Testis (tissue), 2 donors: ENCODE results near the gene PRODH.
"Not testable (repeated sequence)": the region's sequence is repeated elsewhere in the genome, so short reads cannot be mapped to it uniquely, and the experiment has no call there.

Experiments
- POLR2A ChIP-seq: fragments of 450-650 bp; IDR thresholded peaks from one replicate; pipeline ENCODE4 v1.6.1; 2017; ENCODE audit warnings: antibody characterized with exemption, mild to moderate bottlenecking, moderate library complexity
- TF ChIP-seq, protein P1 (sequence below), 3 experiments: fragments of 450-650 bp in 2 of 3; fragments of 200-600 bp in 1 of 3; sonication (generic) in 1 of 3; IDR thresholded peaks; one replicate each; pipeline ENCODE4 v1.5.1; 2016 to 2019; ENCODE audit warnings: antibody characterized with exemption in 3 of 3, mild to moderate bottlenecking in 2 of 3, moderate library complexity in 1 of 3

DNA sequence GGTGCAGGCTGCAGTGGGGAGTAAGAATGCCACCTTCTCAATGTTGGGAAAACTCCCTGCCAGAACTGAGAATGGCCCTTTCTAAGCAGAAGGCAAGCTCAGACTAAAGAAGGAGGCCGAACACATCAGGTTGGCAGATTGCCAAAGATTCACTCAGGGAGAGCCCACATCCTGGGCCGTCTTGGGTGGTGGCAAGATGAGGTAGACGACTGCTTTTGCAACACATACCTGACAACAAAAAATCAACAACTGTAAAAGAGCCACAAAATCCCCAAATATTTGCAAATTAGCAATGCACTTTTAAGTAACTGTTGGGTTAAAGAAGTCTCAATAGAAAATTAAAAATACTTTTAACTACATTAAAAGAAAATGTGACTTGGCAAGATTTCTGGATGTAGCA, 54.8 kb downstream of the PRODH start:
- TF ChIP-seq, protein P1, sequence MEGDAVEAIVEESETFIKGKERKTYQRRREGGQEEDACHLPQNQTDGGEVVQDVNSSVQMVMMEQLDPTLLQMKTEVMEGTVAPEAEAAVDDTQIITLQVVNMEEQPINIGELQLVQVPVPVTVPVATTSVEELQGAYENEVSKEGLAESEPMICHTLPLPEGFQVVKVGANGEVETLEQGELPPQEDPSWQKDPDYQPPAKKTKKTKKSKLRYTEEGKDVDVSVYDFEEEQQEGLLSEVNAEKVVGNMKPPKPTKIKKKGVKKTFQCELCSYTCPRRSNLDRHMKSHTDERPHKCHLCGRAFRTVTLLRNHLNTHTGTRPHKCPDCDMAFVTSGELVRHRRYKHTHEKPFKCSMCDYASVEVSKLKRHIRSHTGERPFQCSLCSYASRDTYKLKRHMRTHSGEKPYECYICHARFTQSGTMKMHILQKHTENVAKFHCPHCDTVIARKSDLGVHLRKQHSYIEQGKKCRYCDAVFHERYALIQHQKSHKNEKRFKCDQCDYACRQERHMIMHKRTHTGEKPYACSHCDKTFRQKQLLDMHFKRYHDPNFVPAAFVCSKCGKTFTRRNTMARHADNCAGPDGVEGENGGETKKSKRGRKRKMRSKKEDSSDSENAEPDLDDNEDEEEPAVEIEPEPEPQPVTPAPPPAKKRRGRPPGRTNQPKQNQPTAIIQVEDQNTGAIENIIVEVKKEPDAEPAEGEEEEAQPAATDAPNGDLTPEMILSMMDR (IDR thresholded peaks at IDR 0.05), result not testable (repeated sequence)
- TF ChIP-seq POLR2A, result not testable (repeated sequence)
